Measurements from ENCODE around the gene ZNF316.

GRCh38 chr7:6614953-6615722, 22.0 kb upstream of the ZNF316 start, which contains the start of gene ZNF853:
- TF ChIP-seq, protein P1, sequence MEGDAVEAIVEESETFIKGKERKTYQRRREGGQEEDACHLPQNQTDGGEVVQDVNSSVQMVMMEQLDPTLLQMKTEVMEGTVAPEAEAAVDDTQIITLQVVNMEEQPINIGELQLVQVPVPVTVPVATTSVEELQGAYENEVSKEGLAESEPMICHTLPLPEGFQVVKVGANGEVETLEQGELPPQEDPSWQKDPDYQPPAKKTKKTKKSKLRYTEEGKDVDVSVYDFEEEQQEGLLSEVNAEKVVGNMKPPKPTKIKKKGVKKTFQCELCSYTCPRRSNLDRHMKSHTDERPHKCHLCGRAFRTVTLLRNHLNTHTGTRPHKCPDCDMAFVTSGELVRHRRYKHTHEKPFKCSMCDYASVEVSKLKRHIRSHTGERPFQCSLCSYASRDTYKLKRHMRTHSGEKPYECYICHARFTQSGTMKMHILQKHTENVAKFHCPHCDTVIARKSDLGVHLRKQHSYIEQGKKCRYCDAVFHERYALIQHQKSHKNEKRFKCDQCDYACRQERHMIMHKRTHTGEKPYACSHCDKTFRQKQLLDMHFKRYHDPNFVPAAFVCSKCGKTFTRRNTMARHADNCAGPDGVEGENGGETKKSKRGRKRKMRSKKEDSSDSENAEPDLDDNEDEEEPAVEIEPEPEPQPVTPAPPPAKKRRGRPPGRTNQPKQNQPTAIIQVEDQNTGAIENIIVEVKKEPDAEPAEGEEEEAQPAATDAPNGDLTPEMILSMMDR (IDR thresholded peaks at IDR 0.05), result peak in 1 of 6 experiments; percentile 4
- TF ChIP-seq POLR2A (IDR thresholded peaks at IDR 0.05), result no peak

All from thyroid gland (tissue), 4 donors.